ENCODE results near the gene CASP12.

DNA sequence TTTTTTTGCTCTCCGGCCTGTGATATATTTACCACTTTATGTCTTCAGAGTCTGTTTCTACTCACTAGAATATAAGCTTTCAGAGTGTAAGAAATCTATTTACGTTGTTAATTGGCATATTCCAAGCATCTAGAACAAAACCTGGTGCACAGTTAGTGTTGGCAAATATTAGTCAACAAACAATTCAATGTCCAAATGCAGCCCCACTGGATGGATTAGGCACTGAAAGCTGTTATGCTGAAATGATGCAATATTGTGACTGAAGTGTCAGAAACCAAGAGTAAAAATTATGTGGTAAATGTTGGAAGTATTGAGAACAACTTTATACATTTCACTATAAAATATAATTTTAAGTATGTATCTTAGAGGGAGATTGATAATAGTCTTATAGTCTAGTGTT is 45.3 kb upstream of the CASP12 start:
- TF ChIP-seq, protein P1, sequence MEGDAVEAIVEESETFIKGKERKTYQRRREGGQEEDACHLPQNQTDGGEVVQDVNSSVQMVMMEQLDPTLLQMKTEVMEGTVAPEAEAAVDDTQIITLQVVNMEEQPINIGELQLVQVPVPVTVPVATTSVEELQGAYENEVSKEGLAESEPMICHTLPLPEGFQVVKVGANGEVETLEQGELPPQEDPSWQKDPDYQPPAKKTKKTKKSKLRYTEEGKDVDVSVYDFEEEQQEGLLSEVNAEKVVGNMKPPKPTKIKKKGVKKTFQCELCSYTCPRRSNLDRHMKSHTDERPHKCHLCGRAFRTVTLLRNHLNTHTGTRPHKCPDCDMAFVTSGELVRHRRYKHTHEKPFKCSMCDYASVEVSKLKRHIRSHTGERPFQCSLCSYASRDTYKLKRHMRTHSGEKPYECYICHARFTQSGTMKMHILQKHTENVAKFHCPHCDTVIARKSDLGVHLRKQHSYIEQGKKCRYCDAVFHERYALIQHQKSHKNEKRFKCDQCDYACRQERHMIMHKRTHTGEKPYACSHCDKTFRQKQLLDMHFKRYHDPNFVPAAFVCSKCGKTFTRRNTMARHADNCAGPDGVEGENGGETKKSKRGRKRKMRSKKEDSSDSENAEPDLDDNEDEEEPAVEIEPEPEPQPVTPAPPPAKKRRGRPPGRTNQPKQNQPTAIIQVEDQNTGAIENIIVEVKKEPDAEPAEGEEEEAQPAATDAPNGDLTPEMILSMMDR (IDR thresholded peaks at IDR 0.05), result no peak
- no peak for TF ChIP-seq POLR2A (IDR thresholded peaks at IDR 0.05)

All from adrenal gland (tissue), 5 donors.